Neural progenitor cell (in vitro differentiated cells): ENCODE measurements around the gene UVSSA.

Source experiments
- EZH2 ChIP-seq: fragments of 200-600 bp; sonication (generic); IDR thresholded peaks from 2 replicates; pipeline ENCODE4 v1.6.1; 2017; ENCODE audit warnings: antibody characterized with exemption, mild to moderate bottlenecking, moderate library complexity
- EZH2phosphoT487 ChIP-seq: fragments of 200-600 bp; sonication (generic); IDR thresholded peaks from 2 replicates; pipeline ENCODE4 v1.6.1; 2017; ENCODE audit warnings: antibody characterized with exemption
- TF ChIP-seq, protein P1 (sequence below): fragments of 200-600 bp; sonication (generic); IDR thresholded peaks from 2 replicates; pipeline ENCODE4 v1.5.1; 2017; ENCODE audit warnings: antibody characterized with exemption, mild to moderate bottlenecking

DNA sequence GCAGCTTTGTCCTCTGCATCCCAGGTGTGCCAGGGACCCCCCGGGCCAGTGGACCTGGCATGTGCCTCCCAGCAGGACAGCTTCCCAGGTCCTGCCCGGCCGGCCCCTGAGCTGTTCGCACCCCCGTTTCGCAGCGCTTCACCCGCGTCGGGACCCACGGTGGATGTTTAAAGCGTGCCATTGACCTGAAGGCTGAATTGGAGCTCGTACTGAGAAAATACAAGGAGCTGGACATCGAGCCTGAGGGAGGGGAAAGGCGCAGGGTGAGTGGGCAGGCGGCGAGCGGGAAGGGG lies 7.9 kb downstream of the UVSSA start:
- TF ChIP-seq, protein P1, sequence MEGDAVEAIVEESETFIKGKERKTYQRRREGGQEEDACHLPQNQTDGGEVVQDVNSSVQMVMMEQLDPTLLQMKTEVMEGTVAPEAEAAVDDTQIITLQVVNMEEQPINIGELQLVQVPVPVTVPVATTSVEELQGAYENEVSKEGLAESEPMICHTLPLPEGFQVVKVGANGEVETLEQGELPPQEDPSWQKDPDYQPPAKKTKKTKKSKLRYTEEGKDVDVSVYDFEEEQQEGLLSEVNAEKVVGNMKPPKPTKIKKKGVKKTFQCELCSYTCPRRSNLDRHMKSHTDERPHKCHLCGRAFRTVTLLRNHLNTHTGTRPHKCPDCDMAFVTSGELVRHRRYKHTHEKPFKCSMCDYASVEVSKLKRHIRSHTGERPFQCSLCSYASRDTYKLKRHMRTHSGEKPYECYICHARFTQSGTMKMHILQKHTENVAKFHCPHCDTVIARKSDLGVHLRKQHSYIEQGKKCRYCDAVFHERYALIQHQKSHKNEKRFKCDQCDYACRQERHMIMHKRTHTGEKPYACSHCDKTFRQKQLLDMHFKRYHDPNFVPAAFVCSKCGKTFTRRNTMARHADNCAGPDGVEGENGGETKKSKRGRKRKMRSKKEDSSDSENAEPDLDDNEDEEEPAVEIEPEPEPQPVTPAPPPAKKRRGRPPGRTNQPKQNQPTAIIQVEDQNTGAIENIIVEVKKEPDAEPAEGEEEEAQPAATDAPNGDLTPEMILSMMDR = no peak
- TF ChIP-seq EZH2phosphoT487 = no peak
- TF ChIP-seq EZH2 = no peak
